Measurements from ENCODE around the gene PSMA6.
"Not testable (repeated sequence)": the region's sequence is repeated elsewhere in the genome, so short reads cannot be mapped to it uniquely, and the experiment has no call there.

- TF ChIP-seq CTCF, EZH2phosphoT487 (IDR thresholded peaks at IDR 0.05): not testable (repeated sequence)
Observed at GRCh38 chr14:35254034-35254622, 38.1 kb upstream of the PSMA6 start.

Data from neural progenitor cell (in vitro differentiated cells).